Fibroblast of pulmonary artery (primary cell): ENCODE measurements around the gene LASP1NB.
"Not testable (repeated sequence)": the region's sequence is repeated elsewhere in the genome, so short reads cannot be mapped to it uniquely, and the experiment has no call there.

Experiments used
- DNase-seq: peaks from one replicate; pipeline ENCODE4 v3.0.0-alpha.2; 2010; ENCODE audit warnings: low read depth
- H3K4me3 ChIP-seq: replicated peaks from 2 replicates; pipeline ENCODE4 v1.5.1; 2011; ENCODE audit warnings: low read depth, mild to moderate bottlenecking, control low read depth, low read length, moderate library complexity
- CTCF ChIP-seq: IDR thresholded peaks from 2 replicates; pipeline ENCODE4 v1.5.1; 2011; ENCODE audit warnings: mild to moderate bottlenecking, control low read depth, low read length, inconsistent platforms; ENCODE audit errors: missing control alignments

The LASP1NB gene

GRCh38 chr17:38961413-38961812, 36.0 kb downstream of the LASP1NB start:
- DNase-seq, result no peak
- TF ChIP-seq CTCF, result no peak
- no peak overlapping the region for H3K4me3 ChIP-seq

GRCh38 chr17:38967290-38967738, 41.9 kb downstream of the LASP1NB start, which contains the start of gene FBXO47:
FBXO47 (minus strand) TSS chr17:38967403; CDS start chr17:38963025, 4,378 bp downstream.
- DNase-seq, result peak; percentile 86
- peak within 1 kb of the TSS; percentile 39 for H3K4me3 ChIP-seq
- no peak for TF ChIP-seq CTCF

- H3K4me3 ChIP-seq, result no peak overlapping the region
- no peak for DNase-seq
- TF ChIP-seq CTCF, result no peak
Measured at GRCh38 chr17:38969281-38969680, 43.9 kb downstream of the LASP1NB start.

GRCh38 chr17:38970128-38970527, 44.7 kb downstream of the LASP1NB start:
- H3K4me3 ChIP-seq, result no peak overlapping the region
- no peak for TF ChIP-seq CTCF
- DNase-seq, result no peak

- TF ChIP-seq CTCF, result no peak
- DNase-seq, result no peak
- no peak overlapping the region for H3K4me3 ChIP-seq
Measured at GRCh38 chr17:38970804-38971203, 45.4 kb downstream of the LASP1NB start.

GRCh38 chr17:38976187-38976551, 50.8 kb downstream of the LASP1NB start:
- peak; percentile 41 for DNase-seq
- H3K4me3 ChIP-seq, result not testable (repeated sequence)

GRCh38 chr17:38978180-38978579, 52.8 kb downstream of the LASP1NB start:
- no peak for TF ChIP-seq CTCF
- no peak for DNase-seq
- H3K4me3 ChIP-seq, result no peak overlapping the region
